Measurements from ENCODE around the gene ADAMTS4.

ADAMTS4 gene

GRCh38 chr1:161160671-161161145, 38.1 kb downstream of the ADAMTS4 start:
- peaks cover 33% of the 10 kb centered on the region for H3K36me3 Mint-ChIP-seq (ENCODE audit: insufficient read depth)
- peak overlapping the region; percentile 92 for H3K4me3 Mint-ChIP-seq
- peaks cover 54% of the 10 kb centered on the region for H3K4me1 Mint-ChIP-seq
- no peaks in the 10 kb centered on the region for H3K9me3 Mint-ChIP-seq
- DNase-seq (ENCODE audit: low spot score in 2 of 2), result no peak
- no peak for ATAC-seq (replicated peaks; ENCODE audit: extremely low read depth, poor library complexity, severe bottlenecking)
- H3K27ac Mint-ChIP-seq (ENCODE audit: low read depth), result no peak overlapping the region
- H3K27me3 Mint-ChIP-seq, result no peaks in the 10 kb centered on the region

- no peaks in the 10 kb centered on the region for H3K9me3 Mint-ChIP-seq
- peaks cover 54% of the 10 kb centered on the region for H3K4me1 Mint-ChIP-seq
- peak overlapping the region; percentile 92 for H3K4me3 Mint-ChIP-seq
Observed at GRCh38 chr1:161159913-161160243, 39.0 kb downstream of the ADAMTS4 start.

GRCh38 chr1:161159087-161159912, 39.6 kb downstream of the ADAMTS4 start, which contains the start of gene USP21:
USP21 (plus strand) TSS chr1:161159500; CDS start chr1:161160641, 1,141 bp downstream.
- H3K4me1 Mint-ChIP-seq, result peaks cover 60% of the 10 kb centered on the region
- H3K9me3 Mint-ChIP-seq, result no peaks in the 10 kb centered on the region
- peak within 1 kb of the TSS; percentile 95 for H3K27ac Mint-ChIP-seq (ENCODE audit: low read depth)
- DNase-seq (ENCODE audit: low spot score in 2 of 2) (peak; percentile 88 to 94), ATAC-seq (replicated peaks; ENCODE audit: extremely low read depth, poor library complexity, severe bottlenecking) (peak; percentile 84)
- peaks cover 34% of the 10 kb centered on the region for H3K36me3 Mint-ChIP-seq (ENCODE audit: insufficient read depth)
- no peaks in the 10 kb centered on the region for H3K27me3 Mint-ChIP-seq
- H3K4me3 Mint-ChIP-seq, result peak within 1 kb of the TSS; percentile 92

More at GRCh38 chr1:161159913-161160243, 39.0 kb downstream of the ADAMTS4 start:
- H3K36me3 Mint-ChIP-seq (ENCODE audit: insufficient read depth), result peaks cover 33% of the 10 kb centered on the region
- ATAC-seq (replicated peaks; ENCODE audit: extremely low read depth, poor library complexity, severe bottlenecking) (no peak), DNase-seq (ENCODE audit: low spot score in 2 of 2) (no peak)
- H3K27me3 Mint-ChIP-seq, result no peaks in the 10 kb centered on the region
- H3K27ac Mint-ChIP-seq (ENCODE audit: low read depth), result peak overlapping the region; percentile 95

- ATAC-seq (replicated peaks; ENCODE audit: extremely low read depth, poor library complexity, severe bottlenecking) (no peak), DNase-seq (ENCODE audit: low spot score in 2 of 2) (no peak)
- Mint-ChIP-seq H3K36me3 (ENCODE audit: insufficient read depth) (peaks cover 39% of the 10 kb centered on the region), H3K4me3 (peak overlapping the region; percentile 92), H3K27ac (ENCODE audit: low read depth) (peak overlapping the region; percentile 95), H3K4me1 (peaks cover 57% of the 10 kb centered on the region), H3K9me3 (no peaks in the 10 kb centered on the region), H3K27me3 (no peaks in the 10 kb centered on the region)
Observed at GRCh38 chr1:161158316-161159010, 40.4 kb downstream of the ADAMTS4 start.

- Mint-ChIP-seq H3K4me1 (peaks cover 54% of the 10 kb centered on the region), H3K4me3 (peak overlapping the region; percentile 92), H3K27ac (ENCODE audit: low read depth) (peak overlapping the region; percentile 95)
Observed at GRCh38 chr1:161157867-161158266, 41.0 kb downstream of the ADAMTS4 start.

GRCh38 chr1:161153682-161154337, 45.0 kb downstream of the ADAMTS4 start, which contains the start of gene UFC1:
UFC1 (plus strand) TSS chr1:161153978; CDS start chr1:161153998, 20 bp downstream.
- Mint-ChIP-seq H3K27ac (ENCODE audit: low read depth) (peak within 1 kb of the TSS; percentile 99), H3K4me1 (peaks cover 29% of the 10 kb centered on the region), H3K27me3 (no peaks in the 10 kb centered on the region), H3K9me3 (no peaks in the 10 kb centered on the region), H3K36me3 (ENCODE audit: insufficient read depth) (peaks cover 30% of the 10 kb centered on the region), H3K4me3 (peak within 1 kb of the TSS; percentile 92)
- DNase-seq (ENCODE audit: low spot score in 2 of 2) (peak; percentile 70 to 82), ATAC-seq (replicated peaks; ENCODE audit: extremely low read depth, poor library complexity, severe bottlenecking) (peak; percentile 92)

More at GRCh38 chr1:161157867-161158266, 41.0 kb downstream of the ADAMTS4 start:
- ATAC-seq (replicated peaks; ENCODE audit: extremely low read depth, poor library complexity, severe bottlenecking) (no peak), DNase-seq (ENCODE audit: low spot score in 2 of 2) (no peak)
- Mint-ChIP-seq H3K36me3 (ENCODE audit: insufficient read depth) (peaks cover 38% of the 10 kb centered on the region), H3K27me3 (no peaks in the 10 kb centered on the region), H3K9me3 (no peaks in the 10 kb centered on the region)

- DNase-seq (ENCODE audit: low spot score in 2 of 2) (no peak), ATAC-seq (replicated peaks; ENCODE audit: extremely low read depth, poor library complexity, severe bottlenecking) (peak; percentile 4)
- Mint-ChIP-seq H3K4me3 (peak overlapping the region; percentile 92), H3K36me3 (ENCODE audit: insufficient read depth) (peaks cover 24% of the 10 kb centered on the region), H3K4me1 (peaks cover 22% of the 10 kb centered on the region), H3K27ac (ENCODE audit: low read depth) (peak overlapping the region; percentile 99), H3K27me3 (no peaks in the 10 kb centered on the region), H3K9me3 (no peaks in the 10 kb centered on the region)
Observed at GRCh38 chr1:161153176-161153575, 45.7 kb downstream of the ADAMTS4 start.

- no peak for DNase-seq (ENCODE audit: low spot score in 2 of 2)
- H3K36me3 Mint-ChIP-seq (ENCODE audit: insufficient read depth), result peaks cover 1% of the 10 kb centered on the region
- H3K27ac Mint-ChIP-seq (ENCODE audit: low read depth), result no peak overlapping the region
- H3K4me1 Mint-ChIP-seq, result no peaks in the 10 kb centered on the region
- H3K9me3 Mint-ChIP-seq, result no peaks in the 10 kb centered on the region
- no peaks in the 10 kb centered on the region for H3K27me3 Mint-ChIP-seq
- no peak overlapping the region for H3K4me3 Mint-ChIP-seq
- no peak for ATAC-seq (replicated peaks; ENCODE audit: extremely low read depth, poor library complexity, severe bottlenecking)
Observed at GRCh38 chr1:161145832-161146231, 53.0 kb downstream of the ADAMTS4 start.

GRCh38 chr1:161140755-161141400, 58.0 kb downstream of the ADAMTS4 start:
- no peaks in the 10 kb centered on the region for H3K27me3 Mint-ChIP-seq
- no peaks in the 10 kb centered on the region for H3K9me3 Mint-ChIP-seq
- ATAC-seq (replicated peaks; ENCODE audit: extremely low read depth, poor library complexity, severe bottlenecking), result no peak
- H3K4me1 Mint-ChIP-seq, result no peaks in the 10 kb centered on the region
- H3K36me3 Mint-ChIP-seq (ENCODE audit: insufficient read depth), result peaks cover 3% of the 10 kb centered on the region
- DNase-seq (ENCODE audit: low spot score in 2 of 2), result no peak
- no peak overlapping the region for H3K27ac Mint-ChIP-seq (ENCODE audit: low read depth)
- H3K4me3 Mint-ChIP-seq, result no peak overlapping the region

GRCh38 chr1:161139766-161140165, 59.1 kb downstream of the ADAMTS4 start:
- Mint-ChIP-seq H3K9me3 (no peaks in the 10 kb centered on the region), H3K4me1 (no peaks in the 10 kb centered on the region), H3K4me3 (no peak overlapping the region), H3K36me3 (ENCODE audit: insufficient read depth) (peaks cover 3% of the 10 kb centered on the region), H3K27me3 (no peaks in the 10 kb centered on the region), H3K27ac (ENCODE audit: low read depth) (no peak overlapping the region)
- DNase-seq (ENCODE audit: low spot score in 2 of 2), result no peak
- ATAC-seq (replicated peaks; ENCODE audit: extremely low read depth, poor library complexity, severe bottlenecking), result no peak

GRCh38 chr1:161138431-161138830, 60.4 kb downstream of the ADAMTS4 start:
- H3K4me1 Mint-ChIP-seq, result no peaks in the 10 kb centered on the region
- no peaks in the 10 kb centered on the region for H3K27me3 Mint-ChIP-seq
- ATAC-seq (replicated peaks; ENCODE audit: extremely low read depth, poor library complexity, severe bottlenecking), result no peak
- no peak overlapping the region for H3K27ac Mint-ChIP-seq (ENCODE audit: low read depth)
- no peaks in the 10 kb centered on the region for H3K9me3 Mint-ChIP-seq
- DNase-seq (ENCODE audit: low spot score in 2 of 2), result no peak
- no peak overlapping the region for H3K4me3 Mint-ChIP-seq
- H3K36me3 Mint-ChIP-seq (ENCODE audit: insufficient read depth), result peaks cover 3% of the 10 kb centered on the region

GRCh38 chr1:161137881-161138280, 61.0 kb downstream of the ADAMTS4 start:
- no peak for ATAC-seq (replicated peaks; ENCODE audit: extremely low read depth, poor library complexity, severe bottlenecking)
- no peak overlapping the region for H3K27ac Mint-ChIP-seq (ENCODE audit: low read depth)
- H3K27me3 Mint-ChIP-seq, result no peaks in the 10 kb centered on the region
- H3K4me3 Mint-ChIP-seq, result no peak overlapping the region
- no peak for DNase-seq (ENCODE audit: low spot score in 2 of 2)
- no peaks in the 10 kb centered on the region for H3K9me3 Mint-ChIP-seq
- H3K4me1 Mint-ChIP-seq, result no peaks in the 10 kb centered on the region
- H3K36me3 Mint-ChIP-seq (ENCODE audit: insufficient read depth), result peaks cover 3% of the 10 kb centered on the region

All from central memory CD8-positive, alpha-beta T cell (primary cell).